ENCODE measurements around the gene MYBBP1A. TPM values are rescaled to one million over a fixed set of nuclear protein-coding genes. Genes with fewer than 3 reads are reported as not detected.

MYBBP1A gene
- total RNA-seq, 1 experiment from 2014 or later = 130 TPM

- no peaks in the 10 kb centered on the region for H4K20me1 ChIP-seq (ENCODE audit: insufficient read depth)
- CTCF ChIA-PET = interaction anchor here (1.4 kb wide), 1 partner anchor 9 kb away, joined by 9 read pairs; no protein-coding TSS in a partner anchor
- no peaks in the 10 kb centered on the region for H3K27me3 ChIP-seq (ENCODE audit: insufficient read depth, low read length)
- no peak overlapping the region for H3K9ac ChIP-seq (ENCODE audit: low read length)
- no peak overlapping the region for H3K27ac ChIP-seq (ENCODE audit: low read depth, low read length)
- no peaks in the 10 kb centered on the region for H3K9me2 ChIP-seq (ENCODE audit: insufficient read depth)
- DNase-seq (ENCODE audit: low read depth, low spot score) (no peak), ATAC-seq (no peak)
- H3K4me2 ChIP-seq (ENCODE audit: low read length) = no peak overlapping the region
- H3K4me3 ChIP-seq (replicated peaks in 1 of 2; ENCODE audit: low read depth in 1 of 2, low read length in 2 of 2) = no peak overlapping the region
- H2AFZ ChIP-seq (ENCODE audit: low read depth, low read length, poor library complexity, severe bottlenecking) = no peak overlapping the region
- intact Hi-C loops (cut with micrococcal nuclease) = no loop called here
- BruUV-seq (replicated peaks) = no TSS peak
- RAD21 ChIA-PET (ENCODE audit: low non-redundant PET in 1 of 2, low total read pairs in 2 of 2, uncharacterized antibody in 2 of 2, unreplicated experiment in 2 of 2) = no interaction called here
- no peaks in the 10 kb centered on the region for H3K9me3 ChIP-seq (ENCODE audit: control insufficient read depth in 1 of 2, insufficient read depth in 1 of 2, low read depth in 1 of 2, low read length in 2 of 2)
- peaks cover 5 to 20% of the 10 kb centered on the region in 2 experiments for H3K36me3 ChIP-seq (ENCODE audit: control insufficient read depth in 1 of 2, insufficient read depth in 2 of 2, low read length in 2 of 2)
- no peak for TF ChIP-seq EZH2 (IDR thresholded peaks at IDR 0.05)
- no peak for TF ChIP-seq MAX (IDR thresholded peaks at IDR 0.05)
- TF ChIP-seq SRF (IDR thresholded peaks at IDR 0.05; ENCODE audit: low read depth) = no peak
- no peak for TF ChIP-seq EGR1 (IDR thresholded peaks at IDR 0.05; ENCODE audit: low read depth)
- TF ChIP-seq RAD21 (IDR thresholded peaks at IDR 0.05; ENCODE audit: low read depth) = no peak
- TF ChIP-seq YY1 (IDR thresholded peaks at IDR 0.05; ENCODE audit: extremely low read depth, insufficient replicate concordance, low read depth, low read length) = no peak
- no peak for TF ChIP-seq REST (IDR thresholded peaks at IDR 0.05; ENCODE audit: low read depth)
- no peak for TF ChIP-seq JUND (IDR thresholded peaks at IDR 0.05)
- POLR2A ChIA-PET = no interaction called here
- peaks cover 29% of the 10 kb centered on the region for H3K79me2 ChIP-seq (ENCODE audit: insufficient read depth, low read length)
- H3K4me1 ChIP-seq (ENCODE audit: control insufficient read depth in 1 of 2, insufficient read depth in 2 of 2, low read length in 2 of 2) = peaks cover 6 to 20% of the 10 kb centered on the region in 2 experiments; a peak in 3 of 4 replicates
These were observed 2.6 kb upstream of the MYBBP1A start for GRCh38 chr17:4557626-4558346.
